SH-SY5Y (cell line): ENCODE data around the gene SGTB.

Experiments
- GATA2 ChIP-seq: IDR thresholded peaks from 2 replicates; pipeline ENCODE4 v1.6.1; 2011; ENCODE audit warnings: mild to moderate bottlenecking, low read depth, low read length
- GATA3 ChIP-seq: IDR thresholded peaks from 2 replicates; pipeline ENCODE4 v1.6.1; 2011; ENCODE audit warnings: low read depth, mild to moderate bottlenecking, low read length, moderate library complexity

GRCh38 chr5:65762234-65762633 is 40.3 kb upstream of the SGTB start:
- TF ChIP-seq GATA2: no peak
- no peak for TF ChIP-seq GATA3
